Activated naive CD4-positive, alpha-beta T cell treated with anti-CD3 and anti-CD28 coated beads, Interleukin-2, amount 10 ng/mL, durations not matched to agents 7 days and 5 days (primary cell): ENCODE data around the gene DLX2.
"Not testable (repeated sequence)": the region's sequence is repeated elsewhere in the genome, so short reads cannot be mapped to it uniquely, and the experiment has no call there.

Experiments used
- CTCF ChIA-PET: fragments of 350-600 bp; sonication (Branson Sonifier 250); formaldehyde crosslinking; loops from one replicate; lab custom pipeline; 2021; ENCODE audit warnings: antibody characterized with exemption; lab: Charles Lee
- DNase-seq: peaks from one replicate; pipeline ENCODE4 v3.0.0-alpha.2; 2020
- H3K27ac Mint-ChIP-seq: one replicate; pipeline ENCODE4 v1.8.0; 2021; ENCODE audit warnings: mild to moderate bottlenecking, moderate library complexity, mixed read lengths
- H3K27me3 Mint-ChIP-seq: one replicate; pipeline ENCODE4 v1.8.0; 2021; ENCODE audit warnings: mild to moderate bottlenecking, mixed read lengths
- H3K36me3 Mint-ChIP-seq: one replicate; pipeline ENCODE4 v1.8.0; 2021; ENCODE audit warnings: mixed read lengths
- H3K4me1 Mint-ChIP-seq: one replicate; pipeline ENCODE4 v1.8.0; 2021; ENCODE audit warnings: mixed read lengths
- H3K4me3 Mint-ChIP-seq: one replicate; pipeline ENCODE4 v1.8.0; 2021; ENCODE audit warnings: mild to moderate bottlenecking, moderate library complexity, mixed read lengths
- H3K9me3 Mint-ChIP-seq: one replicate; pipeline ENCODE4 v1.8.0; 2021; ENCODE audit warnings: mixed read lengths

The DLX2 gene

GRCh38 chr2:172116107-172116506, 13.4 kb upstream of the DLX2 start:
- H3K4me1 Mint-ChIP-seq: no peaks in the 10 kb centered on the region
- no peak overlapping the region for H3K27ac Mint-ChIP-seq
- peaks cover 45% of the 10 kb centered on the region for H3K27me3 Mint-ChIP-seq
- DNase-seq: no peak
- CTCF ChIA-PET: interaction anchor here (0.5 to 2.0 kb wide), 3 partner anchors 10 to 1007 kb away, joined by 3 to 8 read pairs (median 4); no protein-coding TSS in a partner anchor
- no peaks in the 10 kb centered on the region for H3K9me3 Mint-ChIP-seq
- H3K4me3 Mint-ChIP-seq: no peak overlapping the region
- H3K36me3 Mint-ChIP-seq: no peaks in the 10 kb centered on the region

GRCh38 chr2:172114579-172114978, 11.9 kb upstream of the DLX2 start:
- Mint-ChIP-seq H3K9me3 (no peaks in the 10 kb centered on the region), H3K4me1 (peaks cover 2% of the 10 kb centered on the region), H3K27me3 (peaks cover 44% of the 10 kb centered on the region), H3K36me3 (peaks cover 2% of the 10 kb centered on the region), H3K27ac (no peak overlapping the region), H3K4me3 (no peak overlapping the region)
- DNase-seq: no peak
- CTCF ChIA-PET: interaction anchor here (1.3 to 2.3 kb wide), 4 partner anchors 8 to 416 kb away, joined by 5 to 13 read pairs (median 7); no protein-coding TSS in a partner anchor

GRCh38 chr2:172114176-172114575, 11.5 kb upstream of the DLX2 start:
- not testable (repeated sequence) for H3K36me3 Mint-ChIP-seq, H3K4me3 Mint-ChIP-seq, H3K27ac Mint-ChIP-seq, DNase-seq, H3K9me3 Mint-ChIP-seq, H3K4me1 Mint-ChIP-seq
- peaks cover 45% of the 10 kb centered on the region for H3K27me3 Mint-ChIP-seq
- CTCF ChIA-PET: interaction anchor here (0.7 to 2.3 kb wide), 6 partner anchors 13 to 541 kb away, joined by 3 to 13 read pairs (median 4); no protein-coding TSS in a partner anchor

GRCh38 chr2:172113617-172114016, 10.9 kb upstream of the DLX2 start:
- Mint-ChIP-seq H3K27ac (no peak overlapping the region), H3K27me3 (peaks cover 46% of the 10 kb centered on the region), H3K36me3 (peaks cover 2% of the 10 kb centered on the region), H3K9me3 (no peaks in the 10 kb centered on the region), H3K4me3 (no peak overlapping the region), H3K4me1 (peaks cover 6% of the 10 kb centered on the region)
- CTCF ChIA-PET: interaction anchor here (0.7 to 2.3 kb wide), 8 partner anchors 13 to 1185 kb away, joined by 3 to 13 read pairs (median 4); no protein-coding TSS in a partner anchor
- no peak for DNase-seq

- Mint-ChIP-seq H3K27me3 (peaks cover 74% of the 10 kb centered on the region), H3K27ac (no peak overlapping the region)
- no peak for DNase-seq
These were observed 7.5 kb upstream of the DLX2 start for GRCh38 chr2:172109988-172110811.

GRCh38 chr2:172109256-172109987, 6.7 kb upstream of the DLX2 start:
- Mint-ChIP-seq H3K27me3 (peaks cover 76% of the 10 kb centered on the region), H3K36me3 (peaks cover 4% of the 10 kb centered on the region), H3K4me1 (peaks cover 32% of the 10 kb centered on the region), H3K27ac (no peak overlapping the region), H3K9me3 (no peaks in the 10 kb centered on the region), H3K4me3 (no peak overlapping the region)
- no peak for DNase-seq
- CTCF ChIA-PET: interaction anchor here (0.9 kb wide), 1 partner anchor 405 kb away, joined by 3 read pairs; no protein-coding TSS in a partner anchor

More at GRCh38 chr2:172109988-172110811, 7.5 kb upstream of the DLX2 start:
- Mint-ChIP-seq H3K4me3 (no peak overlapping the region), H3K36me3 (peaks cover 4% of the 10 kb centered on the region), H3K4me1 (peaks cover 31% of the 10 kb centered on the region), H3K9me3 (no peaks in the 10 kb centered on the region)
- CTCF ChIA-PET: no interaction called here

- H3K9me3 Mint-ChIP-seq: no peaks in the 10 kb centered on the region
- H3K4me3 Mint-ChIP-seq: no peak overlapping the region
- DNase-seq: no peak
- H3K27ac Mint-ChIP-seq: peak overlapping the region; percentile 42
- peaks cover 77% of the 10 kb centered on the region for H3K27me3 Mint-ChIP-seq
- CTCF ChIA-PET: interaction anchor here (0.9 to 7.9 kb wide), 2 partner anchors 404 to 405 kb away, joined by 3 to 103 read pairs; no protein-coding TSS in a partner anchor
- H3K36me3 Mint-ChIP-seq: peaks cover 4% of the 10 kb centered on the region
- peaks cover 41% of the 10 kb centered on the region for H3K4me1 Mint-ChIP-seq
These were observed 5.9 kb upstream of the DLX2 start for GRCh38 chr2:172108587-172108930.

- H3K9me3 Mint-ChIP-seq: no peaks in the 10 kb centered on the region
- H3K4me3 Mint-ChIP-seq: peak overlapping the region; percentile 31
- peaks cover 82% of the 10 kb centered on the region for H3K27me3 Mint-ChIP-seq
- peak overlapping the region; percentile 42 for H3K27ac Mint-ChIP-seq
- H3K36me3 Mint-ChIP-seq: peaks cover 4% of the 10 kb centered on the region
- CTCF ChIA-PET: interaction anchor here (1.7 to 7.9 kb wide), 5 partner anchors 16 to 403 kb away, joined by 7 to 103 read pairs (median 8); no protein-coding TSS in a partner anchor
- peaks cover 47% of the 10 kb centered on the region for H3K4me1 Mint-ChIP-seq
- DNase-seq: no peak
These were observed 5.2 kb upstream of the DLX2 start for GRCh38 chr2:172107690-172108586.

GRCh38 chr2:172106108-172106961, 3.6 kb upstream of the DLX2 start:
- H3K9me3 Mint-ChIP-seq: no peaks in the 10 kb centered on the region
- CTCF ChIA-PET: interaction anchor here (0.6 to 7.9 kb wide), 19 partner anchors 9 to 533 kb away, joined by 3 to 103 read pairs (median 5); no protein-coding TSS in a partner anchor
- peaks cover 4% of the 10 kb centered on the region for H3K36me3 Mint-ChIP-seq
- peaks cover 89% of the 10 kb centered on the region for H3K27me3 Mint-ChIP-seq
- DNase-seq: peak; percentile 65
- H3K4me1 Mint-ChIP-seq: peaks cover 60% of the 10 kb centered on the region
- H3K27ac Mint-ChIP-seq: no peak overlapping the region
- peak overlapping the region; percentile 35 for H3K4me3 Mint-ChIP-seq

GRCh38 chr2:172105471-172106107, 2.9 kb upstream of the DLX2 start:
- peaks cover 97% of the 10 kb centered on the region for H3K27me3 Mint-ChIP-seq
- no peak overlapping the region for H3K27ac Mint-ChIP-seq

GRCh38 chr2:172103471-172104272, 972 bp upstream of the DLX2 start:
- Mint-ChIP-seq H3K27ac (no peak overlapping the region), H3K4me3 (peak overlapping the region; percentile 75), H3K27me3 (peaks cover 99% of the 10 kb centered on the region), H3K9me3 (no peaks in the 10 kb centered on the region), H3K36me3 (peaks cover 3% of the 10 kb centered on the region), H3K4me1 (peaks cover 62% of the 10 kb centered on the region)
- CTCF ChIA-PET: interaction anchor here (0.5 to 7.9 kb wide), 14 partner anchors 13 to 537 kb away, joined by 3 to 103 read pairs (median 4); partner anchors contain the start of gene HAT1
- peak; percentile 77 for DNase-seq

More at GRCh38 chr2:172105471-172106107, 2.9 kb upstream of the DLX2 start:
- Mint-ChIP-seq H3K9me3 (no peaks in the 10 kb centered on the region), H3K4me1 (peaks cover 65% of the 10 kb centered on the region), H3K4me3 (no peak overlapping the region), H3K36me3 (peaks cover 4% of the 10 kb centered on the region)
- DNase-seq: no peak
- CTCF ChIA-PET: interaction anchor here (0.6 to 7.9 kb wide), 15 partner anchors 10 to 532 kb away, joined by 3 to 103 read pairs (median 5); no protein-coding TSS in a partner anchor
